NB4 (cell line): ENCODE measurements around the gene IVNS1ABP.
"Not testable (repeated sequence)": the region's sequence is repeated elsewhere in the genome, so short reads cannot be mapped to it uniquely, and the experiment has no call there.

Experiments
- DNase-seq: peaks from one replicate; pipeline ENCODE4 v3.0.0; 2010; ENCODE audit warnings: low read depth
- H3K4me3 ChIP-seq: one replicate; pipeline ENCODE4 v1.5.1; 2011; ENCODE audit warnings: mild to moderate bottlenecking, low read depth, low read length, moderate library complexity
- MYC ChIP-seq: IDR thresholded peaks from 2 replicates; pipeline ENCODE4 v1.6.1; 2011; ENCODE audit warnings: low read depth, low read length
- POLR2A ChIP-seq: IDR thresholded peaks from 2 replicates; pipeline ENCODE4 v1.6.1; 2011; ENCODE audit warnings: mild to moderate bottlenecking; ENCODE audit not compliant: insufficient read length; ENCODE audit errors: extremely low read depth
- TF ChIP-seq, protein P1 (sequence below): IDR thresholded peaks from one replicate; pipeline ENCODE4 v1.5.1; 2012; ENCODE audit warnings: low read depth, low read length
- TF ChIP-seq, protein P2 (sequence below): IDR thresholded peaks from 2 replicates; pipeline ENCODE4 v1.6.1; 2011; ENCODE audit warnings: low read depth, low read length

The IVNS1ABP gene

DNA sequence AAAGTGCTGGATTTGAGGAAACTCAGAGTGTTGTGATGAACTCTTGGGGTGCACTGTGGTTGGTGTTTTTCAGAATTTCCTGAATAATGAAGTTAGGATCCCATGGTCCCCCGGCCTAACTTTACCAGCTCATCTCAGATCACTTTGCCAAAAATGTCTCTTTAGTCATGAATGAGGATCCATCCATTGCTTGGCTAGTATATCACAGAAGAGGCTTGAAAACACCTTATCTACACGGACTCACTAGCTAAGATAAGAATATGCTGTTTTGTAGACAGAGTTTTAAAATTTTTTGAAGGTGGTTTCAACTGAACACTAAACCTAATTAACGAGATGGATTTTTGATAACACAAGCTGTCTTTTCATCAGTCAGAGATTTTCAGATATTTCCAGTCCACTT lies 53.8 kb downstream of the IVNS1ABP start:
- no peak for DNase-seq
- TF ChIP-seq, protein P1, sequence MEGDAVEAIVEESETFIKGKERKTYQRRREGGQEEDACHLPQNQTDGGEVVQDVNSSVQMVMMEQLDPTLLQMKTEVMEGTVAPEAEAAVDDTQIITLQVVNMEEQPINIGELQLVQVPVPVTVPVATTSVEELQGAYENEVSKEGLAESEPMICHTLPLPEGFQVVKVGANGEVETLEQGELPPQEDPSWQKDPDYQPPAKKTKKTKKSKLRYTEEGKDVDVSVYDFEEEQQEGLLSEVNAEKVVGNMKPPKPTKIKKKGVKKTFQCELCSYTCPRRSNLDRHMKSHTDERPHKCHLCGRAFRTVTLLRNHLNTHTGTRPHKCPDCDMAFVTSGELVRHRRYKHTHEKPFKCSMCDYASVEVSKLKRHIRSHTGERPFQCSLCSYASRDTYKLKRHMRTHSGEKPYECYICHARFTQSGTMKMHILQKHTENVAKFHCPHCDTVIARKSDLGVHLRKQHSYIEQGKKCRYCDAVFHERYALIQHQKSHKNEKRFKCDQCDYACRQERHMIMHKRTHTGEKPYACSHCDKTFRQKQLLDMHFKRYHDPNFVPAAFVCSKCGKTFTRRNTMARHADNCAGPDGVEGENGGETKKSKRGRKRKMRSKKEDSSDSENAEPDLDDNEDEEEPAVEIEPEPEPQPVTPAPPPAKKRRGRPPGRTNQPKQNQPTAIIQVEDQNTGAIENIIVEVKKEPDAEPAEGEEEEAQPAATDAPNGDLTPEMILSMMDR: no peak
- no peak for TF ChIP-seq POLR2A
- TF ChIP-seq, protein P2, sequence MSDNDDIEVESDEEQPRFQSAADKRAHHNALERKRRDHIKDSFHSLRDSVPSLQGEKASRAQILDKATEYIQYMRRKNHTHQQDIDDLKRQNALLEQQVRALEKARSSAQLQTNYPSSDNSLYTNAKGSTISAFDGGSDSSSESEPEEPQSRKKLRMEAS: no peak
- TF ChIP-seq MYC: no peak
- H3K4me3 ChIP-seq: no peak overlapping the region

DNA sequence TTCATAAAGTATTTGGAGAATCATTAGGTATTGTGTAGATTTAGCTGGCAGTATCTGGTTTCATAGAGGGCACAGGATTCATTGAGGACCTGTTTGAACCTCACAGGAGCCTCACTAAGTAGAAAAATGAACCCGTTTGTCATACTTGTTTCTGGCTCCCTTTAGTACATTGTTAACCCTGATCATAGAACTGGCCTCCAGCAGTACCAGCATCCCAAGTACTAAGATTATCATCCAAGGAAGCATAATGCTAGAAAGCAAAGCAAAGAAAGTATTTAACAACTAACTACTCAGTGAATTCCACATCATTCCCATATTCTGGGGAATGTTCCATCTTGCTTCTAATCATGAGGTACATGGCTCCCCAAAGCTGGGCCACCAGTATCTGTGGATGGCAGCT lies 54.9 kb downstream of the IVNS1ABP start:
- no peak overlapping the region for H3K4me3 ChIP-seq
- no peak for DNase-seq
- TF ChIP-seq, protein P1: no peak
- TF ChIP-seq POLR2A: no peak
- TF ChIP-seq, protein P2: no peak
- TF ChIP-seq MYC: no peak

DNA sequence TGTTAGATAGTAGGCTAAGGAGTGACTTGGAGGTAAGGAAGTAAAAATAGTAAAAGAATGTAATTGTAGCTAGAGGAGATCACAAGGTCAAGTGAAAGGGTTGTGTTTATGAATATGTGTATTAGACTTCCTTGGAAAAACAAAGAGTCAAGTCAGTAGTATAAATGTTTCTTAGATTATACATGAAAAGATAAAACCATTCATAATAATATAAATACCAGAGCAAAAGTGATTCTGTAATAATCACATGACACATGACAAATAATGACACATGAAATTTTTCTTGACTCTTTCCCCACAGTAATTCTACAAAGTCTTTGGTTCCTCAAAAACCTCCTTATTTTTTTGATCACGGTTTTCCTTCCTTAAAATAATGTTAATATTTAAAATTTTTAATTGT lies 56.4 kb downstream of the IVNS1ABP start:
- TF ChIP-seq POLR2A: no peak
- TF ChIP-seq, protein P2: no peak
- no peak for TF ChIP-seq MYC
- TF ChIP-seq, protein P1: no peak
- DNase-seq: no peak
- H3K4me3 ChIP-seq: no peak overlapping the region

DNA sequence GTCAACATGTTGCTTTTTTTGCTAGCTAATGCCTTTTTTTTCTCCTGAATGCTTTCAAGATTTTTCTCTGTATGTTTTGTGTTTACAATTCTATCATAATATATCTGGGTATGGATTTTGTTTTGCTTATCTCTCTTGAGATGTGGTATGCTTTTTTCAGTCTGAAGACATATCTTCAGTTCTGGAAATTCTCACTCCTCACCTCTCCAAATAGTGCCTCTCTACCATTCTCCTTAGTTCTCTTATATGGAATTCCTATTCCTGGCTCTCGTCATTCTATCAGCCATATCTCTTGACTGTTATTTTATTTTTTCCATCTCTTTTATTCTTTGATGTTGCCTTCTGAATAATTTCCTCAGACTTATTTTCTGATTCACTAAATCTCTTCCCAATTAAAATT lies 58.4 kb downstream of the IVNS1ABP start:
- TF ChIP-seq MYC: no peak
- TF ChIP-seq, protein P2: no peak
- TF ChIP-seq, protein P1: no peak
- TF ChIP-seq POLR2A: no peak
- no peak overlapping the region for H3K4me3 ChIP-seq
- no peak for DNase-seq

DNA sequence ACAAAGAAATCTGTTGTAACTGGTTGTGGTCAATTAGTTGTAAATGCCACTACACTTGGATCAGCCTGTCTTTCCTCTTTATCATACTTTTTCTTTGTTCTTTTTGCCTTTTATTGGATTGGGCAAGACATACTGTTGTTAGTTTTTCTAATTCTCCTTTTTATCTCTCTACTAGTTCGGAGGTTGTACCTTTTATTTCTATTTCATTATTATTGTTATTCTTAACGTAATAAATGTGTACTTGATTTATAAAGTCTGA lies 59.2 kb downstream of the IVNS1ABP start:
- no peak for DNase-seq
- H3K4me3 ChIP-seq: no peak overlapping the region
- TF ChIP-seq, protein P1: no peak
- TF ChIP-seq POLR2A: no peak
- TF ChIP-seq, protein P2: no peak
- no peak for TF ChIP-seq MYC

DNA sequence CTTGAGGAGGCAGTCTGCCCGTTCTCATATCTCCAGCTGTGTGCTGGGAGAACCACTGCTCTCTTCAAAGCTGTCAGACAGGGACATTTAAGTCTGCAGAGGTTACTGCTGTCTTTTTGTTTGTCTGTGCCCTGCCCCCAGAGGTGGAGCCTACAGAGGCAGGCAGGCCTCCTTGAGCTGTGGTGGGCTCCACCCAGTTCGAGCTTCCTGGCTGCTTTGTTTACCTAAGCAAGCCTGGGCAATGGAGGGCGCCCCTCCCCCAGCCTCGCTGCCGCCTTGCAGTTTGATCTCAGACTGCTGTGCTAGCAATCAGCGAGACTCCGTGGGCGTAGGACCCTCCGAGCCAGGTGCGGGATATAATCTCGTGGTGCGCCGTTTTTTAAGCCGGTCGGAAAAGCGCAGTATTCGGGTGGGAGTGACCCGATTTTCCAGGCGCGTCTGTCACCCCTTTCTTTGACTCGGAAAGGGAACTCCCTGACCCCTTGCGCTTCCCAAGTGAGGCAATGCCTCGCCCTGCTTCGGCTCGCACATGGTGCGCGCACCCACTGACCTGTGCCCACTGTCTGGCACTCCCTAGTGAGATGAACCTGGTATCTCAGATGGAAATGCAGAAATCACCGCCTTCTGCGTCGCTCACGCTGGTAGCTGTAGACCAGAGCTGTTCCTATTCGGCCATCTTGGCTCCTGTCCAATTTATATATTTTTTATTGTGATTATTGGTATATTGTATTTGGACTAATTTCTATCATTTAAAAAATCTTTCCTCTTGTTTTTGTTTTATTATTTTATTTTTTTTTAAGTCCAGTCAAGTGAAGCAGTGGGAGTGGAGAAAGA lies 59.7 kb downstream of the IVNS1ABP start:
- not testable (repeated sequence) for H3K4me3 ChIP-seq, DNase-seq

DNA sequence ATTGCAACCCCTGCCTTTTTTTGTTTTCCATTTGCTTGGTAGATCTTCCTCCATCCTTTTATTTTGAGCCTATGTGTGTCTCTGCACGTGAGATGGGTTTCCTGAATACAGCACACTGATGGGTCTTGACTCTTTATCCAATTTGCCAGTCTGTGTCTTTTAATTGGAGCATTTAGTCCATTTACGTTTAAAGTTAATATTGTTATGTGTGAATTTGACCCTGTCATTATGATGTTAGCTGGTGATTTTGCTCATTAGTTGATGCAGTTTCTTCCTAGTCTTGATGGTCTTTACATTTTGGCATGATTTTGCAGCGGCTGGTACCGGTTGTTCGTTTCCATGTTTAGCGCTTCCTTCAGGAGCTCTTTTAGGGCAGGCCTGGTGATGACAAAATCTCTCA lies 61.4 kb downstream of the IVNS1ABP start:
- not testable (repeated sequence) for DNase-seq, H3K4me3 ChIP-seq

DNA sequence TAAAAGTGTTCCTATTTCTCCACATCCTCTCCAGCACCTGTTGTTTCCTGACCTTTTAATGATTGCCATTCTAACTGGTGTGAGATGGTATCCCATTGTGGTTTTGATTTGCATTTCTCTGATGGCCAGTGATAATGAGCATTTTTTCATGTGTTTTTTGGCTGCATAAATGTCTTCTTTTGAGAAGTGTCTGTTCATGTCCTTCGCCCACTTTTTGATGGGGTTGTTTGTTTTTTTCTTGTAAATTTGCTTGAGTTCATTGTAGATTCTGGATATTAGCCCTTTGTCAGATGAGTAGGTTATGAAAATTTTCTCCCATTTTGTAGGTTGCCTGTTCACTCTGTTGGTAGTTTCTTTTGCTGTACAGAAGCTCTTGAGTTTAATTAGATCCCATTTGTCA lies 64.6 kb downstream of the IVNS1ABP start:
- not testable (repeated sequence) for DNase-seq, H3K4me3 ChIP-seq

DNA sequence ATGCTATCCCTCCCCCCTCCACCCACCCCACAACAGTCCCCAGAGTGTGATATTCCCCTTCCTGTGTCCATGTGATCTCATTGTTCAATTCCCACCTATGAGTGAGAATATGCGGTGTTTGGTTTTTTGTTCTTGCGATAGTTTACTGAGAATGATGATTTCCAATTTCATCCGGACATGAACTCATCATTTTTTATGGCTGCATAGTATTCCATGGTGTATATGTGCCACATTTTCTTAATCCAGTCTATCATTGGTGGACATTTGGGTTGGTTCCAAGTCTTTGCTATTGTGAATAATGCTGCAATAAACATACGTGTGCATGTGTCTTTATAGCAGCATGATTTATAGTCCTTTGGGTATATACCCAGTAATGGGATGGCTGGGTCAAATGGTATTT lies 65.1 kb downstream of the IVNS1ABP start:
- H3K4me3 ChIP-seq, DNase-seq: not testable (repeated sequence)
